G401.6 (cell line): ENCODE results near the gene EIF2A.
A peak's percentile ranks its signal among the peaks of the same experiment; 100 is the strongest.
"Not testable (repeated sequence)": the region's sequence is repeated elsewhere in the genome, so short reads cannot be mapped to it uniquely, and the experiment has no call there.

Experiments used
- FAIRE-seq: peaks from 2 replicates; lab custom pipeline; 2012; peaks lifted over from hg19 to GRCh38; lab: Jason Lieb, UNC

Gene EIF2A

GRCh38 chr3:150543531-150543930 is 3.1 kb upstream of the EIF2A start:
- no peak for FAIRE-seq

- FAIRE-seq = no peak
Measured at GRCh38 chr3:150544041-150544440, 2.5 kb upstream of the EIF2A start.

GRCh38 chr3:150544726-150545125 is 1.9 kb upstream of the EIF2A start:
- no peak for FAIRE-seq

DNA sequence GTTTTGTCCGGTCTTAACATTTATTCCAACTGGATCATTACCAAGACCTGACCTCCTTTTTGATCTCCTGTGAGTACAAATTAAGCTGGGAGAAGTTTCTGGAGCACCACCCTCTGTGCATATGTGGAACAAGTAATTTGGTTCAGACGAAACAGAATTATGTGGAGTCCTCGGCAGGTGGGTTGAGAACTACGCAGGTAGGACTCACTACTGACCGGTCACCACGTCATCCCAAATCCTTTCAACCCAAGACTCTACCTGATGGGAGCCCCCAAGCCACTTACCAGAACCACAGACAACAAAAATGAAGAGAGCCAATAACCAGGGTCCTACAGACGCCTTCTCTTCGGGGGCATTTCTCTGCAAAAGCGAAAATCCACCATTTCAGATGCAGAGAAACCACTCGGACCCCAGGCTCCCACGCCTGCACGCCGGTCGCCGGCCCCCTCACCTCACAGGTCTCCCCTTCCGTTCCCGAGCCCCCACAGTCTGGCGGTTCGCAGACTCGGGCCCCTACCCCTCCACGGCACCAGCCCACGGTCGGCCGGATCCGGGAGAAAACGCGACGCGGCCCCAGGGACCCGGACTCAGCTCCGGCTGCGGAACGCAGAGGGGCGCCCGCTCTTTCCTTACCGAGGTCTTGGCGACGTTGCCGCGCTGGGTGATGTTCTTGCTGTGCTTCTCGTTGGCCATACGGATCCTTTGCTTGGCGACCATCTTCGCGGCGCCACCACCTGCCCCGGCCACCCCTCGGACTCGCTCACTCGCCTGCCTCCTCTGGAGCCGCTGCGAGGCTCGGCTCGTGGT is 965 bp upstream of the EIF2A start:
- no peak for FAIRE-seq

DNA sequence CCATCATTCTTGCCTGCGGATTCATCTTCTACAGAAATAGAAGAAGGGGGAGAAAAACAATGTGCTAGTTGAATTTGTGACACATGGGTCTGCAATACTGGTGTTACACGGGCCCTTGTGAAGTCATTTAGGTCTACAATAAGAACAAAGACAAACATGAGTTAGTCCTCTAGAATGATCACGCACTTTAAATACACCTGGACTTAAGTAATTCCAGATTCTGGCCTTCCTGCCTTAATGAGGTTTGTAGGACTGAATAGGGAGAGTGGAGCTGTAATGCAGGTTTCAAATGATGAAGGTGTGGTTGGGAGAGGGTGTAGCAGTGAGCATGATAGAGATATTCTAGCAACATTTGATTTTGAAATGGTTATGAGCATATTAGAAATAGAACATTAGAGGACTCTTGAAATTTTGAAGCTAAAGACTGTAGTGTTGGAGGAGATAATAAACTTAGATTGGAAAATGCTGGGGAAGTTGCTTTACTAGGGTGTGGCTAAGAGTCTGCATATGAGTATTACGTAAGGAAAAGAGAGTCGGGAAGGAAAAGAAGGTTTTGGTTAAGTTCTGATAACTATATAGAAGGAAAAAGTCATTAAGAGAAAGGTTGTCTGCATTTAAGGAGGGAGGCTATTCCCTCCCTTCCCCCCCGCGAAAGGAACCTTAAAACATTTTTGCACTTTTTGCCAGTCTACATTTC is 606 bp downstream of the EIF2A start:
- no peak for FAIRE-seq

DNA sequence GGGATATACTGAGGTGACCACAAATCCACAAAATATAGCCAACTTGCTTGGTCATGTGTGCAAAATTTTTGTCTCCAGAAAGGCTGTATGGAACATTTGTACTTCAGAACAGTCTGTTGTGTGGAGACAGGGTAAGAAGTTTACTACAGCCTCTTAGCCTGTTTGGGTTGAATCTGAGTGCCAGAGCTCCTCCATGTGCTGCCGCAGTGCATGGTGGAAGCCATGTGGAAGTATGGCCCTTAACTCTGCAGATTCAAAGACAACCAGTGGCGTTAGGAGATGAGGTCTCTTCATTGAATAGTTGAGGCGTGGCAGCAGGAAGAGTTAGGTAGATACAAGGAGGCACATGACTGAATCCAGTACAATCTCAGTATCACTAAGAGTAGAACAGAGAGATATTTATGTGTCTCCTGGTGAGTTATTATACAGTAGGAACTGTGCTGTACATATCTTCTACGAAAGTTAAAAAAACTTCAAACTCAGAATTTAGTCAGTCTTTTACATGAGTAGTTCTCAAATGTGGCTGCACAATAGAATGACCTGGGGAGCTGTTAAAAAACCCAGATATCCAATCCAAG is 9.4 kb downstream of the EIF2A start:
- no peak for FAIRE-seq

GRCh38 chr3:150556792-150557191 is 10.2 kb downstream of the EIF2A start:
- FAIRE-seq = no peak

DNA sequence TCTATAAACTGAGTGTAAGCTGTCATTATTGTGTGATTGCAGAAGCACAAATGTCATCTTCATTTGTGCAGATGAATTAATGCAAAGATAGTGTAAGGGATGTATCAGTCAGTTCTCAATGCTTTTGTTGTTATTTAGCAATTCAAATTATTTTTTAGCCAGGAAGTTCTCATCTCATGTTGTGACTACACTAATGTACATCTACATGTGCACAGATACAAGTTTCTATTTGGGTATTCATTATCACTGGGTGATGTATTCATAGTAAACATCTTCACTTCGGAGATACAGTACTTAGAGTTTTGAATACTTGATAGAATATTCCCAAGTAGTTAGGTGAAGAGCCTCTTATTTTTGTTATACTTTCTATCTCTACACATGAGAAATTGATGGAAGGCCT is 11.1 kb downstream of the EIF2A start:
- FAIRE-seq = no peak

GRCh38 chr3:150564243-150564642 is 17.7 kb downstream of the EIF2A start:
- FAIRE-seq = peak; percentile 60

- FAIRE-seq = no peak
Measured at GRCh38 chr3:150567328-150567727, 20.7 kb downstream of the EIF2A start.

DNA sequence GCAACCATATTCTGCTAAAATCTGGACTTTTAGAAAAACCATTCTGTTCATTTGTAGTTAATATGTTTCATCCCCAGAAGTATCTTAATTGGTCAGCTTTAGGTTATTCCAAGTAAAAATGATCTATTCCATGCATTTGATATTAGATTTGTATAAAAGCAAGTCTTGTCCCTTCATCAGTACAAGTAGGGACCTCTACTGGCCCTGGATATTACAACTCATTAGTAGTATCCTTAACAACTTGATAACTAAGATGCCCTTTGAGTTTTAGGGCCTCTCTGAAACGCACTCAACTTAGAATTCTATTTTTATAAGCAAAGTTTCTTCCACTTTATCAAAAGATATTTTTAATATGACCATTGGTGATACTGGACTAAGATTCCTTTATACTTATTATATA is 31.3 kb downstream of the EIF2A start:
- FAIRE-seq = no peak

DNA sequence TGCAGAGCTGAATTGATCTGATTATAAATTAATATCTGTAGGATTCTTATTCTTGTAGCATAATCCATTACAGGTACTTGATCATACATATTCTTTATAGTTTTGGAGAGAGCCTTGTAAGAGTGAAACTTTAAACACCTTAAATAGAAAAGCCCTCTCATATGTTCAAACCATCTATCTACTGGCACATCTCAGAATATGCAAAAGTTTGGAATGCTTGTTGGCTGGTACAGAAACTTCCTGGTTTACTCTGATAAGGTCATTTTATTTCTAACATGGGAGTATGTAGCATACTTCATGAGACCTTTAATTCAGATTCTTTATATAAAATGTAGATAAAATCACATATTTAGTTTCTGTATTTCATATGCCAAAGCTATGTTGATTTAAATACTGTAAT is 34.6 kb downstream of the EIF2A start:
- no peak for FAIRE-seq

GRCh38 chr3:150582620-150583019 is 36.0 kb downstream of the EIF2A start:
- no peak for FAIRE-seq

GRCh38 chr3:150583028-150583427 is 36.4 kb downstream of the EIF2A start:
- FAIRE-seq = no peak

- no peak for FAIRE-seq
Measured at GRCh38 chr3:150588027-150588830, 41.6 kb downstream of the EIF2A start.

- FAIRE-seq = no peak
Measured at GRCh38 chr3:150589759-150590158, 43.2 kb downstream of the EIF2A start.

DNA sequence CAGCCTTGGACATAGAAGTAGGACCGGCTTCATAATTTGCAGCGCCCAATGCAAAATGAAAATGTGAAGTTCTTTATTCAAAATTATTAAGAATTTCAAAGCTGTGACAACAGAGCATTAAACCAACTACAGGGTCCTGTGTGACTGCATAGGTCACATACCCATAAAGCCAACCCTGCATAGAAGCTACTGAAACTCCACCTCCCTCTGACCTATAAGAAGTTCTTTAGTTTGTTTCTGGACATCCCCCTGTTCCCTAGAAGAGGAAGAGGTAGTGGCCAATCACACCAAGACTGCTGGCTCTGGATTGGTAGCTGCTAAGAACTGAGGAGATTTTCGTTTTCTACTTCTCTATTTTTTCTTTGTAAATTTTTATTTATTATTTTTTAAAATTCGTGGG is 47.6 kb downstream of the EIF2A start:
- no peak for FAIRE-seq

DNA sequence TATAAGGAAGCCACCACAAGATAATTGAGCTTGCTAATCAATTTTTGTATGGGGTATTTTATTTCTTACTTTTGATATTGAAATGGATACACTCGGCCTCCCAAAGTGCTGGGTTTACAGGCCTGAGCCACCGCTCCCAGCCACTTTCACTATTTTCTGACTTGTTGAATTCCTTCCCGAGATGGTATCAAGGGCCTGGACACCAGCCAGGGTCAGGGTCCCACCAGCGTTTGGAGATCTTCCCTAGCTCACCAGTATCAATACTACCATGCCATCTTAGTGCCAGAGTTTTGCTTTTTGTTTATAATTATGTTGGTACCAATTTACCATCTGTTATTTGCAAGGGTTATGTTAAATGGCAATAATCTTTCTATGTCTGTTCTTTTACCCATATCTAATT is 51.1 kb downstream of the EIF2A start:
- FAIRE-seq = no peak

GRCh38 chr3:150599611-150600297 is 53.2 kb downstream of the EIF2A start:
- FAIRE-seq = no peak

GRCh38 chr3:150600647-150601530 is 54.3 kb downstream of the EIF2A start:
- not testable (repeated sequence) for FAIRE-seq
